SK-N-SH treated with all-trans-retinoic acid at 6 μM for 48 hours (cell line): Measurements from ENCODE around the gene SLC12A5.

Experiments
- ATAC-seq: fragments of 200-7000 bp; cut with Tn5 transposase; 3 replicates; pipeline ENCODE4 v1.9.1; 2020; ENCODE audit warnings: mild to moderate bottlenecking, moderate library complexity
- BACH2 ChIP-seq: fragments of 250-450 bp; sonication (Bioruptor Pico); IDR thresholded peaks from 2 replicates; pipeline ENCODE4 v1.9.0; 2021; ENCODE audit warnings: mild to moderate bottlenecking, borderline replicate concordance
- GLIS3 ChIP-seq: fragments of 250-450 bp; sonication (Bioruptor Pico); IDR thresholded peaks from 2 replicates; pipeline ENCODE4 v1.5.0; 2020; ENCODE audit warnings: mild to moderate bottlenecking, moderate library complexity
- ISL1 ChIP-seq: fragments of 250-450 bp; sonication (Bioruptor Pico); IDR thresholded peaks from 2 replicates; pipeline ENCODE4 v2.1.2; 2022; ENCODE audit warnings: mild to moderate bottlenecking, moderate library complexity
- OSR1 ChIP-seq: fragments of 250-450 bp; sonication (Bioruptor Pico); IDR thresholded peaks from 2 replicates; pipeline ENCODE4 v1.8.0; 2022; ENCODE audit warnings: moderate library complexity, mild to moderate bottlenecking, inconsistent platforms
- PPARA ChIP-seq: fragments of 250-450 bp; sonication (Bioruptor Pico); IDR thresholded peaks from 2 replicates; pipeline ENCODE4 v1.5.0; 2020; ENCODE audit warnings: mild to moderate bottlenecking, borderline replicate concordance
- RARB ChIP-seq: fragments of 250-450 bp; sonication (Bioruptor Pico); IDR thresholded peaks from 2 replicates; pipeline ENCODE4 v1.8.0; 2021; ENCODE audit warnings: mild to moderate bottlenecking, moderate library complexity
- TCF4 ChIP-seq: fragments of 250-450 bp; sonication (Bioruptor Pico); IDR thresholded peaks from 2 replicates; pipeline ENCODE4 v1.8.0; 2021; ENCODE audit warnings: mild to moderate bottlenecking, moderate library complexity, borderline replicate concordance
- TOX ChIP-seq: fragments of 250-450 bp; sonication (Bioruptor Pico); IDR thresholded peaks from 2 replicates; pipeline ENCODE4 v1.8.0; 2021; ENCODE audit warnings: mild to moderate bottlenecking, moderate library complexity, borderline replicate concordance
- ZC3H10 ChIP-seq: fragments of 250-450 bp; sonication (Bioruptor Pico); IDR thresholded peaks from 2 replicates; pipeline ENCODE4 v1.5.1; 2021; ENCODE audit warnings: mild to moderate bottlenecking, moderate library complexity
- ZFP3 ChIP-seq: fragments of 250-450 bp; sonication (Bioruptor Pico); IDR thresholded peaks from 2 replicates; pipeline ENCODE4 v1.5.0; 2020; ENCODE audit warnings: mild to moderate bottlenecking, moderate library complexity
- ZFP30 ChIP-seq: fragments of 450-650 bp; formaldehyde crosslinking; IDR thresholded peaks from 2 replicates; pipeline ENCODE4 v1.5.0; 2022; ENCODE audit warnings: mild to moderate bottlenecking, moderate library complexity
- ZNF565 ChIP-seq: fragments of 450-650 bp; formaldehyde crosslinking; conservative IDR thresholded peaks from 2 replicates; pipeline ENCODE4 v1.5.0; 2020; ENCODE audit warnings: low read depth, mild to moderate bottlenecking, moderate library complexity
- ZNF70 ChIP-seq: fragments of 450-650 bp; formaldehyde crosslinking; IDR thresholded peaks from 2 replicates; pipeline ENCODE4 v1.5.0; 2020; ENCODE audit warnings: mild to moderate bottlenecking, moderate library complexity
- ZNF8 ChIP-seq: fragments of 450-650 bp; formaldehyde crosslinking; IDR thresholded peaks from 2 replicates; pipeline ENCODE4 v1.5.0; 2020; ENCODE audit warnings: mild to moderate bottlenecking, moderate library complexity
- TF ChIP-seq, protein P1 (sequence below): fragments of 250-450 bp; sonication (Bioruptor Pico); IDR thresholded peaks from 2 replicates; pipeline ENCODE4 v1.5.0; 2020; ENCODE audit warnings: mild to moderate bottlenecking, moderate library complexity
- TF ChIP-seq, protein P2 (sequence below): fragments of 250-450 bp; sonication (Bioruptor Pico); IDR thresholded peaks from 2 replicates; pipeline ENCODE4 v1.5.1; 2020; ENCODE audit warnings: low read depth, mild to moderate bottlenecking, moderate library complexity
- TF ChIP-seq, protein P3 (sequence below): fragments of 250-450 bp; sonication (Bioruptor Pico); IDR thresholded peaks from 2 replicates; pipeline ENCODE4 v1.8.0; 2020; ENCODE audit warnings: mild to moderate bottlenecking, moderate library complexity, borderline replicate concordance
- TF ChIP-seq, protein P4 (sequence below): fragments of 250-450 bp; sonication (Bioruptor Pico); IDR thresholded peaks from 2 replicates; pipeline ENCODE4 v1.8.0; 2021; ENCODE audit warnings: low read depth, mild to moderate bottlenecking, moderate library complexity, borderline replicate concordance

SLC12A5 gene

DNA sequence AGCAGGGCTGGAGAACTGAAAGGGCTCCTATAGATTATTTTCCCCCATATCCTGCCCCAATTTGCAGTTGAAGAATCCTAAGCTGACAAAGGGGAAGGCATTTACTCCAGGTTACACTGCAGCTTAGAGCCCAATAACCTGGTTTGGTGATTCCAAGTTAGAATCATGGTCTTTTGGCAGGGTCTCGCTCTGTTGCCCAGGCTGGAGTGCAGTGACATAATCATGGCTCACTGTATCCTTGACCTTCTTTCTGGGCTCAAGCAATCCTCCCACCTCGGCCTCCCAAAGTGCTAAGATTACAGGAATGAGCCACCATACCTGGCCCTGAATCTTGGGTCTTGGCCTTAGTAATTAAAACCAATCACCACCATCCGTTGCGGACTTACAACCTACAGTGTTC, 21.3 kb upstream of the SLC12A5 start (continued):
- TF ChIP-seq, protein P1, sequence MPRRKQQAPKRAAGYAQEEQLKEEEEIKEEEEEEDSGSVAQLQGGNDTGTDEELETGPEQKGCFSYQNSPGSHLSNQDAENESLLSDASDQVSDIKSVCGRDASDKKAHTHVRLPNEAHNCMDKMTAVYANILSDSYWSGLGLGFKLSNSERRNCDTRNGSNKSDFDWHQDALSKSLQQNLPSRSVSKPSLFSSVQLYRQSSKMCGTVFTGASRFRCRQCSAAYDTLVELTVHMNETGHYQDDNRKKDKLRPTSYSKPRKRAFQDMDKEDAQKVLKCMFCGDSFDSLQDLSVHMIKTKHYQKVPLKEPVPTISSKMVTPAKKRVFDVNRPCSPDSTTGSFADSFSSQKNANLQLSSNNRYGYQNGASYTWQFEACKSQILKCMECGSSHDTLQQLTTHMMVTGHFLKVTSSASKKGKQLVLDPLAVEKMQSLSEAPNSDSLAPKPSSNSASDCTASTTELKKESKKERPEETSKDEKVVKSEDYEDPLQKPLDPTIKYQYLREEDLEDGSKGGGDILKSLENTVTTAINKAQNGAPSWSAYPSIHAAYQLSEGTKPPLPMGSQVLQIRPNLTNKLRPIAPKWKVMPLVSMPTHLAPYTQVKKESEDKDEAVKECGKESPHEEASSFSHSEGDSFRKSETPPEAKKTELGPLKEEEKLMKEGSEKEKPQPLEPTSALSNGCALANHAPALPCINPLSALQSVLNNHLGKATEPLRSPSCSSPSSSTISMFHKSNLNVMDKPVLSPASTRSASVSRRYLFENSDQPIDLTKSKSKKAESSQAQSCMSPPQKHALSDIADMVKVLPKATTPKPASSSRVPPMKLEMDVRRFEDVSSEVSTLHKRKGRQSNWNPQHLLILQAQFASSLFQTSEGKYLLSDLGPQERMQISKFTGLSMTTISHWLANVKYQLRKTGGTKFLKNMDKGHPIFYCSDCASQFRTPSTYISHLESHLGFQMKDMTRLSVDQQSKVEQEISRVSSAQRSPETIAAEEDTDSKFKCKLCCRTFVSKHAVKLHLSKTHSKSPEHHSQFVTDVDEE = no peak
- TF ChIP-seq ZNF70 (CRISPR knock-in tag) (no peak), ISL1 (CRISPR knock-in tag) (no peak)

DNA sequence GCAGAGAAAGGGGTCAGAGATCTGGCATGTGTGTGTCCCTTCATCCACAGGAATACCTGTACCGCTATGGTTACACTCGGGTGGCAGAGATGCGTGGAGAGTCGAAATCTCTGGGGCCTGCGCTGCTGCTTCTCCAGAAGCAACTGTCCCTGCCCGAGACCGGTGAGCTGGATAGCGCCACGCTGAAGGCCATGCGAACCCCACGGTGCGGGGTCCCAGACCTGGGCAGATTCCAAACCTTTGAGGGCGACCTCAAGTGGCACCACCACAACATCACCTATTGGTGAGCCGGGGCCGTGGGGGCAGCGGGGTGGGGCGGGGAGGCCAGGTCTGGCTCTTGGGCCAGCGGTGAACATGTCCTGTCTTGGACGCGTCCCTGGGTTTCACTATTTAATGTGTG, 19.2 kb upstream of the SLC12A5 start:
- no peak for ATAC-seq
- no peak for TF ChIP-seq RARB (CRISPR knock-in tag)
- no peak for TF ChIP-seq ZC3H10 (CRISPR knock-in tag)
- no peak for TF ChIP-seq ZFP3 (CRISPR knock-in tag)
- no peak for TF ChIP-seq GLIS3 (CRISPR knock-in tag)
- TF ChIP-seq ZFP30 (CRISPR knock-in tag) = no peak
- no peak for TF ChIP-seq ZNF70 (CRISPR knock-in tag)
- TF ChIP-seq BACH2 (CRISPR knock-in tag) = no peak

DNA sequence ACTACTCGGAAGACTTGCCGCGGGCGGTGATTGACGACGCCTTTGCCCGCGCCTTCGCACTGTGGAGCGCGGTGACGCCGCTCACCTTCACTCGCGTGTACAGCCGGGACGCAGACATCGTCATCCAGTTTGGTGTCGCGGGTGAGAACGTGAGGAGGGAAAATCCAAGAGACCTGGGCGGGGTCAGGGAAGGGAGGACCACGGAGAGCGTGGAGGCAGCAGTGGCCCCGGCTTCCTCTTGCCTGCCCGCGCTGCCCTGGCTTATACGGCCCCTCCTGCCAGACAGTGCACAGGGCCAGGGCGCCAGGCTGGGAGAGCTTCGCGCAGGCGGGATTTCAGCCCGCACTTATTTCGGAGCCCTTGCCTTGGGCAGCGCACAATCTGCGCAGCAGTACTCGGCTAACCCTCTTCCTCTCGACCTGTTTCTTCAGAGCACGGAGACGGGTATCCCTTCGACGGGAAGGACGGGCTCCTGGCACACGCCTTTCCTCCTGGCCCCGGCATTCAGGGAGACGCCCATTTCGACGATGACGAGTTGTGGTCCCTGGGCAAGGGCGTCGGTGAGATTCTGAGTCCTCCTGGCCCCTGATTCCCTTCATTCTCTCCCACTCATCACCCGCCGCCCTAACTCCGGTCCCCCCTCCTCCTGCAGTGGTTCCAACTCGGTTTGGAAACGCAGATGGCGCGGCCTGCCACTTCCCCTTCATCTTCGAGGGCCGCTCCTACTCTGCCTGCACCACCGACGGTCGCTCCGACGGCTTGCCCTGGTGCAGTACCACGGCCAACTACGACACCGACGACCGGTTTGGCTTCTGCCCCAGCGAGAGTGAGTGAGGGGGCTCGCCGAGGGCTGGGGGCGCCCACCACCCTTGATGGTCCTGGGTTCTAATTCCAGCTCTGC, 18.3 kb upstream of the SLC12A5 start:
- no peak for TF ChIP-seq ZFP30 (CRISPR knock-in tag)
- TF ChIP-seq PPARA (CRISPR knock-in tag) = no peak
- TF ChIP-seq, protein P2, sequence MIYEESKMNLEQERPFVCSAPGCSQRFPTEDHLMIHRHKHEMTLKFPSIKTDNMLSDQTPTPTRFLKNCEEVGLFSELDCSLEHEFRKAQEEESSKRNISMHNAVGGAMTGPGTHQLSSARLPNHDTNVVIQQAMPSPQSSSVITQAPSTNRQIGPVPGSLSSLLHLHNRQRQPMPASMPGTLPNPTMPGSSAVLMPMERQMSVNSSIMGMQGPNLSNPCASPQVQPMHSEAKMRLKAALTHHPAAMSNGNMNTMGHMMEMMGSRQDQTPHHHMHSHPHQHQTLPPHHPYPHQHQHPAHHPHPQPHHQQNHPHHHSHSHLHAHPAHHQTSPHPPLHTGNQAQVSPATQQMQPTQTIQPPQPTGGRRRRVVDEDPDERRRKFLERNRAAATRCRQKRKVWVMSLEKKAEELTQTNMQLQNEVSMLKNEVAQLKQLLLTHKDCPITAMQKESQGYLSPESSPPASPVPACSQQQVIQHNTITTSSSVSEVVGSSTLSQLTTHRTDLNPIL (CRISPR knock-in tag) = no peak
- TF ChIP-seq BACH2 (CRISPR knock-in tag) = no peak
- no peak for TF ChIP-seq TCF4 (CRISPR knock-in tag)
- TF ChIP-seq TOX (CRISPR knock-in tag) = no peak
- no peak for TF ChIP-seq ZNF8 (CRISPR knock-in tag)
- ATAC-seq = peak; percentile 48

DNA sequence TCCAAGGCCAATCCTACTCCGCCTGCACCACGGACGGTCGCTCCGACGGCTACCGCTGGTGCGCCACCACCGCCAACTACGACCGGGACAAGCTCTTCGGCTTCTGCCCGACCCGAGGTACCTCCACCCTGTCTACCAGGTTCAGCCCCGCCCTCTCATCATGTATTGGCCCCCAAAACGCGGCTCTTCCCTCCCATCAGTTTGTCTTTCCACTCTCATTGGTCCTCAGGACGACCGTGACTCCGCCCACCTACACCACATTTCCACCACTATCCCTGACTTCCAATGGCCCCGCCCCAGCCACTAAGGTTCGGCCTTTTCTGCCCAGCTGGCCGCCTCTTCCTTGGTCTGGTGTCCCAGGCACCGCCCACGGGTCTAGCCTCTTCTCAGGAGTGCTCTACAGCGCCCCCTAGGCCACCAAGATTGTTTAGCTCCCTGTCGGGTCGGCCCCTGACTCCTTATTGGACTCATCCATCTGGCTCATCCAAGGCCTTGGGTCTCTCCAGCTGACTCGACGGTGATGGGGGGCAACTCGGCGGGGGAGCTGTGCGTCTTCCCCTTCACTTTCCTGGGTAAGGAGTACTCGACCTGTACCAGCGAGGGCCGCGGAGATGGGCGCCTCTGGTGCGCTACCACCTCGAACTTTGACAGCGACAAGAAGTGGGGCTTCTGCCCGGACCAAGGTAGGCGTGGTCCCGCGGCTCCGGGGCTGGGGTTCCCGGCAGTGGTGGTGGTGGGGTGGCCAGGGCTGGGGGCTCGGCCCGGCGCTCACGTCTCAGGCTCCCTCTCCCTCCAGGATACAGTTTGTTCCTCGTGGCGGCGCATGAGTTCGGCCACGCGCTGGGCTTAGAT, 17.2 kb upstream of the SLC12A5 start:
- TF ChIP-seq, protein P3, sequence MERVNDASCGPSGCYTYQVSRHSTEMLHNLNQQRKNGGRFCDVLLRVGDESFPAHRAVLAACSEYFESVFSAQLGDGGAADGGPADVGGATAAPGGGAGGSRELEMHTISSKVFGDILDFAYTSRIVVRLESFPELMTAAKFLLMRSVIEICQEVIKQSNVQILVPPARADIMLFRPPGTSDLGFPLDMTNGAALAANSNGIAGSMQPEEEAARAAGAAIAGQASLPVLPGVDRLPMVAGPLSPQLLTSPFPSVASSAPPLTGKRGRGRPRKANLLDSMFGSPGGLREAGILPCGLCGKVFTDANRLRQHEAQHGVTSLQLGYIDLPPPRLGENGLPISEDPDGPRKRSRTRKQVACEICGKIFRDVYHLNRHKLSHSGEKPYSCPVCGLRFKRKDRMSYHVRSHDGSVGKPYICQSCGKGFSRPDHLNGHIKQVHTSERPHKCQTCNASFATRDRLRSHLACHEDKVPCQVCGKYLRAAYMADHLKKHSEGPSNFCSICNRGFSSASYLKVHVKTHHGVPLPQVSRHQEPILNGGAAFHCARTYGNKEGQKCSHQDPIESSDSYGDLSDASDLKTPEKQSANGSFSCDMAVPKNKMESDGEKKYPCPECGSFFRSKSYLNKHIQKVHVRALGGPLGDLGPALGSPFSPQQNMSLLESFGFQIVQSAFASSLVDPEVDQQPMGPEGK (CRISPR knock-in tag) = no peak
- TF ChIP-seq, protein P4, sequence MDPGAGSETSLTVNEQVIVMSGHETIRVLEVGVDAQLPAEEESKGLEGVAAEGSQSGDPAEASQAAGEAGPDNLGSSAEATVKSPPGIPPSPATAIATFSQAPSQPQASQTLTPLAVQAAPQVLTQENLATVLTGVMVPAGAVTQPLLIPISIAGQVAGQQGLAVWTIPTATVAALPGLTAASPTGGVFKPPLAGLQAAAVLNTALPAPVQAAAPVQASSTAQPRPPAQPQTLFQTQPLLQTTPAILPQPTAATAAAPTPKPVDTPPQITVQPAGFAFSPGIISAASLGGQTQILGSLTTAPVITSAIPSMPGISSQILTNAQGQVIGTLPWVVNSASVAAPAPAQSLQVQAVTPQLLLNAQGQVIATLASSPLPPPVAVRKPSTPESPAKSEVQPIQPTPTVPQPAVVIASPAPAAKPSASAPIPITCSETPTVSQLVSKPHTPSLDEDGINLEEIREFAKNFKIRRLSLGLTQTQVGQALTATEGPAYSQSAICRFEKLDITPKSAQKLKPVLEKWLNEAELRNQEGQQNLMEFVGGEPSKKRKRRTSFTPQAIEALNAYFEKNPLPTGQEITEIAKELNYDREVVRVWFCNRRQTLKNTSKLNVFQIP (CRISPR knock-in tag) = no peak
- no peak for TF ChIP-seq ZFP3 (CRISPR knock-in tag)
- TF ChIP-seq, protein P2 (CRISPR knock-in tag) = no peak
- TF ChIP-seq OSR1 (CRISPR knock-in tag) = no peak
- TF ChIP-seq, protein P1 = no peak
- no peak for TF ChIP-seq BACH2 (CRISPR knock-in tag)
- no peak for TF ChIP-seq ZNF565 (CRISPR knock-in tag)
- ATAC-seq = no peak
